ENCODE results near the gene KRTAP10-5. TPM values are rescaled to one million over a fixed set of nuclear protein-coding genes. Genes with fewer than 3 reads are reported as not detected.
"Not testable (repeated sequence)": the region's sequence is repeated elsewhere in the genome, so short reads cannot be mapped to it uniquely, and the experiment has no call there.

Gene KRTAP10-5
- polyA plus RNA-seq, 1 experiment, result not detected

- Histone ChIP-seq H3K27ac (ENCODE audit: low read depth, low read length) (no peak overlapping the region), H3K9me3 (ENCODE audit: control insufficient read depth, insufficient read depth, low read length) (no peaks in the 10 kb centered on the region; the same call in 1 of the 2 replicates), H3K27me3 (ENCODE audit: control insufficient read depth, insufficient read depth, low read length) (peaks cover 8% of the 10 kb centered on the region), H3K4me3 (ENCODE audit: low read depth, low read length) (no peak overlapping the region)
- ChIA-PET CTCF (no interaction called here), POLR2A (interaction anchor here (1.1 kb wide), 1 partner anchor 98 kb away, joined by 6 read pairs; the partner anchor contains the start of gene LRRC3)
- DNase-seq (ENCODE audit: low read depth, low spot score), result no peak
- TF ChIP-seq CTCF (IDR thresholded peaks at IDR 0.05; ENCODE audit: low read depth, low read length), result no peak
Observed at GRCh38 chr21:44552681-44553080, 27.7 kb downstream of the KRTAP10-5 start.

GRCh38 chr21:44552136-44552535, 28.3 kb downstream of the KRTAP10-5 start:
- no peak overlapping the region for H3K27ac ChIP-seq (ENCODE audit: low read depth, low read length)
- DNase-seq (ENCODE audit: low read depth, low spot score), result no peak
- no peak for TF ChIP-seq CTCF (IDR thresholded peaks at IDR 0.05; ENCODE audit: low read depth, low read length)
- H3K9me3 ChIP-seq (ENCODE audit: control insufficient read depth, insufficient read depth, low read length), result no peaks in the 10 kb centered on the region; the same call in 1 of the 2 replicates
- H3K4me3 ChIP-seq (ENCODE audit: low read depth, low read length), result no peak overlapping the region
- CTCF ChIA-PET, result no interaction called here
- H3K27me3 ChIP-seq (ENCODE audit: control insufficient read depth, insufficient read depth, low read length), result peaks cover 8% of the 10 kb centered on the region
- POLR2A ChIA-PET, result interaction anchor here (1.1 kb wide), 1 partner anchor 97 kb away, joined by 6 read pairs; the partner anchor contains the start of gene LRRC3

- TF ChIP-seq CTCF (IDR thresholded peaks at IDR 0.05; ENCODE audit: low read depth, low read length), result no peak
- H3K4me3 ChIP-seq (ENCODE audit: low read depth, low read length), result no peak within 1 kb of the TSS
- ChIA-PET POLR2A (no interaction called here), CTCF (no interaction called here)
- peaks cover 5% of the 10 kb centered on the region for H3K27me3 ChIP-seq (ENCODE audit: control insufficient read depth, insufficient read depth, low read length)
- no peaks in the 10 kb centered on the region; the same call in 1 of the 2 replicates for H3K9me3 ChIP-seq (ENCODE audit: control insufficient read depth, insufficient read depth, low read length)
- no peak for DNase-seq (ENCODE audit: low read depth, low spot score)
- H3K27ac ChIP-seq (ENCODE audit: low read depth, low read length), result no peak within 1 kb of the TSS
Observed at GRCh38 chr21:44551340-44551961, 29.0 kb downstream of the KRTAP10-5 start, which contains the start of gene KRTAP10-2. KRTAP10-2 (minus strand) TSS chr21:44551505; CDS start chr21:44551458, 47 bp downstream.

GRCh38 chr21:44550807-44551206, 29.6 kb downstream of the KRTAP10-5 start:
- CTCF ChIA-PET, result no interaction called here
- Histone ChIP-seq H3K4me3 (ENCODE audit: low read depth, low read length) (no peak overlapping the region), H3K27me3 (ENCODE audit: control insufficient read depth, insufficient read depth, low read length) (peaks cover 5% of the 10 kb centered on the region), H3K27ac (ENCODE audit: low read depth, low read length) (no peak overlapping the region), H3K9me3 (ENCODE audit: control insufficient read depth, insufficient read depth, low read length) (no peaks in the 10 kb centered on the region; the same call in 1 of the 2 replicates)
- POLR2A ChIA-PET, result no interaction called here
- DNase-seq (ENCODE audit: low read depth, low spot score), result no peak
- no peak for TF ChIP-seq CTCF (IDR thresholded peaks at IDR 0.05; ENCODE audit: low read depth, low read length)

- H3K27ac ChIP-seq (ENCODE audit: low read depth, low read length); H3K27me3 ChIP-seq (ENCODE audit: control insufficient read depth, insufficient read depth, low read length); POLR2A ChIA-PET; CTCF ChIA-PET; H3K4me3 ChIP-seq (ENCODE audit: low read depth, low read length); DNase-seq (ENCODE audit: low read depth, low spot score); H3K9me3 ChIP-seq (ENCODE audit: control insufficient read depth, insufficient read depth, low read length): not testable (repeated sequence)
Observed at GRCh38 chr21:44550285-44550684, 30.1 kb downstream of the KRTAP10-5 start.

Measured in AG04450 (cell line).